Measurements from ENCODE around the gene LIPG. TPM values are rescaled to one million over a fixed set of nuclear protein-coding genes. Genes with fewer than 3 reads are reported as not detected.

The LIPG gene
- total RNA-seq, 1 experiment from 2014 or later, result 57.8 TPM

DNA sequence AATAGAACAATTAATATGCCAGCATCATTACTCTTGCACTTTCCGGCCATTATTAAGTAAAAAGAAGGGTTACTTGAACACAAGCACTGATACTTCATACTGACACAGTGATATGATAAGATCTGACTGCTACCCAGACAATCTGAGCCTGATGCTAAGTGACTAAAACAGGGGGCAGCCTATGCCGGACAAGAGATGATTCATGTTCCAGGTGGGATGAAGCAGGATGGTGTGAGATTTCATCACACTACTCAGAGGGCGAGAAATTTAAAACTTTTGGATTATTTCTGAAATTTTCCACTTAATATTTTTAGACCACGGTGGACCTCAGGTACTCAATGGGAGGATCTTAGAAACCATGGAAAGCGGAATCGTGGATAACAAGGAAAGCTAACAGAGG is 61.7 kb downstream of the LIPG start:
- Mint-ChIP-seq H3K4me1 (ENCODE audit: insufficient read depth, unreplicated experiment) (peaks cover 3% of the 10 kb centered on the region), H3K27ac (ENCODE audit: low read depth, unreplicated experiment) (no peak overlapping the region), H3K27me3 (ENCODE audit: insufficient read depth, unreplicated experiment) (no peaks in the 10 kb centered on the region), H3K4me3 (ENCODE audit: unreplicated experiment) (no peak overlapping the region), H3K36me3 (ENCODE audit: insufficient read depth, unreplicated experiment) (no peaks in the 10 kb centered on the region), H3K9me3 (ENCODE audit: unreplicated experiment) (no peaks in the 10 kb centered on the region)
- ChIA-PET POLR2A (no interaction called here), CTCF (interaction anchor here (0.6 kb wide), 1 partner anchor 235 kb away, joined by 3 read pairs; no protein-coding TSS in a partner anchor)
- TF ChIP-seq, protein P1, sequence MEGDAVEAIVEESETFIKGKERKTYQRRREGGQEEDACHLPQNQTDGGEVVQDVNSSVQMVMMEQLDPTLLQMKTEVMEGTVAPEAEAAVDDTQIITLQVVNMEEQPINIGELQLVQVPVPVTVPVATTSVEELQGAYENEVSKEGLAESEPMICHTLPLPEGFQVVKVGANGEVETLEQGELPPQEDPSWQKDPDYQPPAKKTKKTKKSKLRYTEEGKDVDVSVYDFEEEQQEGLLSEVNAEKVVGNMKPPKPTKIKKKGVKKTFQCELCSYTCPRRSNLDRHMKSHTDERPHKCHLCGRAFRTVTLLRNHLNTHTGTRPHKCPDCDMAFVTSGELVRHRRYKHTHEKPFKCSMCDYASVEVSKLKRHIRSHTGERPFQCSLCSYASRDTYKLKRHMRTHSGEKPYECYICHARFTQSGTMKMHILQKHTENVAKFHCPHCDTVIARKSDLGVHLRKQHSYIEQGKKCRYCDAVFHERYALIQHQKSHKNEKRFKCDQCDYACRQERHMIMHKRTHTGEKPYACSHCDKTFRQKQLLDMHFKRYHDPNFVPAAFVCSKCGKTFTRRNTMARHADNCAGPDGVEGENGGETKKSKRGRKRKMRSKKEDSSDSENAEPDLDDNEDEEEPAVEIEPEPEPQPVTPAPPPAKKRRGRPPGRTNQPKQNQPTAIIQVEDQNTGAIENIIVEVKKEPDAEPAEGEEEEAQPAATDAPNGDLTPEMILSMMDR (IDR thresholded peaks at IDR 0.05; ENCODE audit: unreplicated experiment), result no peak
- no TSS peak for BruUV-seq (replicated peaks)
- intact Hi-C loops (cut with micrococcal nuclease), result no loop called here
- DNase-seq (ENCODE audit: unreplicated experiment), result no peak

DNA sequence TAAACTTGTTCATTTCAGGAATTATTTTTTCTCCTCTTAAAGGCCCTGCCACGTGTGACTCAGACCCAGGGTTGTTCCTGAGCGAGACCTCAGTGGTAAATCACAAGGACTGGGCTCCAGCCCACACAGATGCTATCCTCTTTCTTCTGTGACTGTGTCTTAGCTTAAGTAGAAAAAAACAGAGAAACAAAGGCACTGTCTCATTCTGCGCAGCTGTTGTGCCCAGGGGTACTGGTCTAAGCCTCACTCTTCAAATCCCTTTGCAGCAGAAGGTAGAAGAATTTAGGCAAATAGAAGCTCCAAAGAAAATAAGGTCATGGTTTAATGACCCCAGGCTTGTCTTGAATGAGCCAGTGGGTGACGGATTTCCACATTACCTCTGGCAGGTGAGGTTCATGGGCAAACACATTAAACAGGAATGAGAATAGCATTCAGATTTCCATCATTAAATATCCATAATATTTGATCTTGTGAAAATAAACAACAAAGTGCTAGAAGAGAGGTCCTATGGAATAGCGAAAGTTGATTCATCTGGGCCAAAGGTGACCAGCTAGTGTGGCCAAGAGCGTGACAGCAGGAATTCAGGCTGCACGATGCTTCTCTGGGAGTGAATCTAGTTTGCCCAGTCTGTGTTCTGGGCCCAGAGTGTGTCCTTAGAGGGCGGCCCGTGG is 63.3 kb downstream of the LIPG start:
- no TSS peak for BruUV-seq (replicated peaks)
- Mint-ChIP-seq H3K27ac (ENCODE audit: low read depth, unreplicated experiment) (no peak overlapping the region), H3K4me3 (ENCODE audit: unreplicated experiment) (no peak overlapping the region), H3K9me3 (ENCODE audit: unreplicated experiment) (no peaks in the 10 kb centered on the region), H3K27me3 (ENCODE audit: insufficient read depth, unreplicated experiment) (no peaks in the 10 kb centered on the region), H3K36me3 (ENCODE audit: insufficient read depth, unreplicated experiment) (no peaks in the 10 kb centered on the region), H3K4me1 (ENCODE audit: insufficient read depth, unreplicated experiment) (peaks cover 7% of the 10 kb centered on the region)
- POLR2A ChIA-PET, result no interaction called here
- intact Hi-C loops (cut with micrococcal nuclease), result no loop called here
- DNase-seq (ENCODE audit: unreplicated experiment), result no peak
- CTCF ChIA-PET, result no interaction called here
- TF ChIP-seq, protein P1 (IDR thresholded peaks at IDR 0.05; ENCODE audit: unreplicated experiment), result no peak

DNA sequence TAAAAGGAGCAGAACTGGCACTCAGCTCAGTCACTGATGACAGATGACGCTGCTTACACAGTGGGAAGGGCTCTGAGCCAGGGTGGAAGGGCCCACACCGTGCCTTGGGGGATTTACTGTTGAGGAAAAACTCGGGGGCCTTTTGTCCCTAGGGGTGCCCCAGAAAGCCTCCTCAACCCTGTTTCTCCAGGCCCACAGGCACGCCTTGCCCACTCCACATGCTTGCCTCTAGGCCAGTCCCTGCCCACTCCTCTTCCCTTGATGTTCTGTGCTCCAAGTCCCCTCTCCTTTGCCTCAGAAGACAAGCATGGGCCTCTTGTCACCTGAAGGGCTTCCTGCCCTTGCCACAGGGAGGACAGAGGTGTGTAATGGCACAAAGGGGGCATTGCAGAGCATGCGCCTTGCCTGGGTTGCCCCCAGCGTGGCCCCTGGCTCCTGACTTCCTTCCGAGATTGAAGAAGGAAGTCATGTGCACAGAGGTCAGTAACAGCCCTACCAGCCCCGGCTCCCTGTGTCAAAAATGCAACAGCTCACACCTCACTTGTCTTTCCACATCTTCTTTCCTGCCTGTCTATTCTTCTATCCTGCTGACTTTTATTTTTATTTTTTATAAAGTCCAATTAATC is 65.1 kb downstream of the LIPG start:
- no TSS peak for BruUV-seq (replicated peaks)
- Mint-ChIP-seq H3K27me3 (ENCODE audit: insufficient read depth, unreplicated experiment) (no peaks in the 10 kb centered on the region), H3K4me3 (ENCODE audit: unreplicated experiment) (no peak overlapping the region), H3K27ac (ENCODE audit: low read depth, unreplicated experiment) (no peak overlapping the region), H3K36me3 (ENCODE audit: insufficient read depth, unreplicated experiment) (no peaks in the 10 kb centered on the region), H3K9me3 (ENCODE audit: unreplicated experiment) (no peaks in the 10 kb centered on the region), H3K4me1 (ENCODE audit: insufficient read depth, unreplicated experiment) (peaks cover 13% of the 10 kb centered on the region)
- intact Hi-C loops (cut with micrococcal nuclease), result no loop called here
- ChIA-PET CTCF (interaction anchor here (0.9 kb wide), 1 partner anchor 20 kb away, joined by 3 read pairs; no protein-coding TSS in a partner anchor), POLR2A (no interaction called here)
- no peak for DNase-seq (ENCODE audit: unreplicated experiment)
- TF ChIP-seq, protein P1 (IDR thresholded peaks at IDR 0.05; ENCODE audit: unreplicated experiment), result no peak

DNA sequence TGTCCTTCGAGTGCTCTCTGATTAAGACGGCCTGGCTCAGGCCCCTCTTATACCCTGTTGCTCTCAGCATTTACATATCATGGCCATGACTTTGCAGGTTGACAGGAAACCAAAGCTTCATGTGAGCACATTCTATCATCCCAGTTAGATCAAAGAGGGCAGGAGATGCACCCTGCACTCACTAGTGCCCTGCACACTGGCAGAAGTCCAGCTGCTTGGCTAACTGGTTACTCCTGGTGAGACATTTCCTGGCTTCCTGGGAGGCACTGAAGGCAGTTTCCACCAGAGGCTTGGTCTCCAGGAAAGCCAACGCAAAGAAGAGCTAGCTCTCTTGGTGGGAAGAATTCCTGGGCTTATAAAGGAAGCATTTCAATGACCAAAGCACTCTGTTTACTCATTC is 66.3 kb downstream of the LIPG start:
- Mint-ChIP-seq H3K27ac (ENCODE audit: low read depth, unreplicated experiment) (no peak overlapping the region), H3K9me3 (ENCODE audit: unreplicated experiment) (no peaks in the 10 kb centered on the region), H3K4me1 (ENCODE audit: insufficient read depth, unreplicated experiment) (peaks cover 13% of the 10 kb centered on the region), H3K4me3 (ENCODE audit: unreplicated experiment) (no peak overlapping the region), H3K27me3 (ENCODE audit: insufficient read depth, unreplicated experiment) (no peaks in the 10 kb centered on the region), H3K36me3 (ENCODE audit: insufficient read depth, unreplicated experiment) (no peaks in the 10 kb centered on the region)
- peak; percentile 56 for DNase-seq (ENCODE audit: unreplicated experiment)
- intact Hi-C loops (cut with micrococcal nuclease), result no loop called here
- ChIA-PET POLR2A (interaction anchor here (1.1 kb wide), 1 partner anchor 63 kb away, joined by 3 read pairs; no protein-coding TSS in a partner anchor), CTCF (interaction anchor here (0.6 to 0.9 kb wide), 2 partner anchors 19 to 117 kb away, joined by 3 read pairs; no protein-coding TSS in a partner anchor)
- TF ChIP-seq, protein P1 (IDR thresholded peaks at IDR 0.05; ENCODE audit: unreplicated experiment), result no peak
- BruUV-seq (replicated peaks), result no TSS peak
